OCI-LY3 (cell line): ENCODE data around the gene MED13L.
A peak's percentile ranks its signal among the peaks of the same experiment; 100 is the strongest.

Experiments
- H2AFZ ChIP-seq: fragments of 200-600, 300-600 bp; shearing (Covaris generic); 2 replicates; pipeline ENCODE4 v1.6.0; 2014; ENCODE audit warnings: antibody characterized with exemption, low read depth, low read length
- H3K27ac ChIP-seq: fragments of 200-600, 300-600 bp; sonication (generic); 2 replicates; pipeline ENCODE4 v1.5.1; 2014; ENCODE audit warnings: mild to moderate bottlenecking, low read length, moderate library complexity, mixed read lengths
- H3K27me3 ChIP-seq: fragments of 200-600, 300-600 bp; sonication (generic); 2 replicates; pipeline ENCODE4 v1.6.1; 2014; ENCODE audit warnings: low read depth, low read length, mixed read lengths
- H3K36me3 ChIP-seq: fragments of 200-600, 300-600 bp; sonication (generic); replicated peaks from 2 replicates; pipeline ENCODE3; 2014; ENCODE audit warnings: low read depth, low read length, mixed read lengths
- H3K4me1 ChIP-seq: fragments of 300-600, 200-600 bp; sonication (generic); 2 replicates; pipeline ENCODE4 v1.6.1; 2014; ENCODE audit warnings: low read length, mixed read lengths
- H3K4me2 ChIP-seq: fragments of 200-600, 300-600 bp; sonication (generic); 2 replicates; pipeline ENCODE4 v1.6.1; 2014; ENCODE audit warnings: low read length, mixed read lengths
- H3K4me3 ChIP-seq: fragments of 300-600, 200-600 bp; sonication (generic); 2 replicates; pipeline ENCODE4 v1.5.1; 2014; ENCODE audit warnings: antibody characterized with exemption, mild to moderate bottlenecking, low read length, moderate library complexity
- H3K79me2 ChIP-seq: fragments of 300-600, 200-600 bp; shearing (Covaris generic); 2 replicates; pipeline ENCODE4 v1.6.1; 2014; ENCODE audit warnings: mild to moderate bottlenecking, low read length, mixed read lengths
- H3K9ac ChIP-seq: fragments of 300-600, 200-600 bp; shearing (Covaris generic); 2 replicates; pipeline ENCODE4 v1.6.0; 2014; ENCODE audit warnings: mild to moderate bottlenecking, low read length, moderate library complexity
- H3K9me3 ChIP-seq: fragments of 200-600, 300-600 bp; shearing (Covaris generic); 2 replicates; pipeline ENCODE4 v1.6.1; 2014; ENCODE audit warnings: low read length, mixed read lengths; ENCODE audit not compliant: insufficient read depth
- H4K20me1 ChIP-seq: fragments of 200-600, 300-600 bp; sonication (generic); 2 replicates; pipeline ENCODE4 v1.6.1; 2016; ENCODE audit warnings: low read length, mixed read lengths; ENCODE audit not compliant: insufficient read depth
- CTCF ChIP-seq: fragments of 200-600, 300-600 bp; sonication (generic); IDR thresholded peaks from 2 replicates; pipeline ENCODE4 v1.5.1; 2014; ENCODE audit warnings: antibody characterized with exemption, low read length, low read depth
- EZH2phosphoT487 ChIP-seq: fragments of 200-600 bp; shearing (Covaris generic); IDR thresholded peaks from 2 replicates; pipeline ENCODE4 v1.6.1; 2018; ENCODE audit warnings: antibody characterized with exemption, mixed run types, low read depth

The MED13L gene

GRCh38 chr12:116092776-116093175 lies 184.7 kb downstream of the MED13L start:
- no peaks in the 10 kb centered on the region for H3K27me3 ChIP-seq
- H3K27ac ChIP-seq, result no peak overlapping the region
- peaks cover 41% of the 10 kb centered on the region for H3K4me1 ChIP-seq
- no peak for TF ChIP-seq CTCF
- TF ChIP-seq EZH2phosphoT487, result no peak
- no peak overlapping the region for H3K4me3 ChIP-seq
- H3K9me3 ChIP-seq, result no peaks in the 10 kb centered on the region
- no peak overlapping the region for H3K9ac ChIP-seq
- peaks cover 6% of the 10 kb centered on the region for H3K36me3 ChIP-seq
- H3K4me2 ChIP-seq, result no peak overlapping the region
- no peaks in the 10 kb centered on the region for H4K20me1 ChIP-seq
- no peak overlapping the region for H2AFZ ChIP-seq
- H3K79me2 ChIP-seq, result peaks cover 48% of the 10 kb centered on the region

GRCh38 chr12:116092162-116092561 lies 185.3 kb downstream of the MED13L start:
- H4K20me1 ChIP-seq, result no peaks in the 10 kb centered on the region
- H2AFZ ChIP-seq, result no peak overlapping the region
- peaks cover 46% of the 10 kb centered on the region for H3K4me1 ChIP-seq
- H3K4me3 ChIP-seq, result no peak overlapping the region
- no peak overlapping the region for H3K9ac ChIP-seq
- no peak overlapping the region for H3K27ac ChIP-seq
- TF ChIP-seq CTCF, result no peak
- TF ChIP-seq EZH2phosphoT487, result no peak
- H3K4me2 ChIP-seq, result no peak overlapping the region
- no peaks in the 10 kb centered on the region for H3K27me3 ChIP-seq
- H3K79me2 ChIP-seq, result peaks cover 43% of the 10 kb centered on the region
- no peaks in the 10 kb centered on the region for H3K9me3 ChIP-seq
- peaks cover 6% of the 10 kb centered on the region for H3K36me3 ChIP-seq

- Histone ChIP-seq H3K4me3 (no peak overlapping the region), H3K27ac (peak overlapping the region; percentile 10), H3K9ac (no peak overlapping the region), H3K79me2 (peaks cover 48% of the 10 kb centered on the region), H2AFZ (no peak overlapping the region), H3K9me3 (no peaks in the 10 kb centered on the region), H3K4me1 (peaks cover 52% of the 10 kb centered on the region), H4K20me1 (no peaks in the 10 kb centered on the region), H3K4me2 (peak overlapping the region; percentile 8), H3K27me3 (no peaks in the 10 kb centered on the region), H3K36me3 (peaks cover 6% of the 10 kb centered on the region)
- TF ChIP-seq CTCF (no peak), EZH2phosphoT487 (no peak)
Observed at GRCh38 chr12:116091579-116091978, 185.9 kb downstream of the MED13L start.

GRCh38 chr12:116090516-116090915 lies 187.0 kb downstream of the MED13L start:
- TF ChIP-seq CTCF (no peak), EZH2phosphoT487 (no peak)

More at GRCh38 chr12:116090516-116090915, 187.0 kb downstream of the MED13L start:
- Histone ChIP-seq H3K4me2 (no peak overlapping the region), H3K4me3 (no peak overlapping the region), H3K79me2 (peaks cover 58% of the 10 kb centered on the region), H2AFZ (no peak overlapping the region), H3K27ac (0 out of 2 replicates have a peak overlapping the region, but pooled peaks have one; percentile 88), H3K9ac (no peak overlapping the region), H3K36me3 (peaks cover 3% of the 10 kb centered on the region), H4K20me1 (no peaks in the 10 kb centered on the region), H3K9me3 (no peaks in the 10 kb centered on the region), H3K27me3 (no peaks in the 10 kb centered on the region), H3K4me1 (peaks cover 63% of the 10 kb centered on the region)
